CD4-positive, alpha-beta T cell treated with Interleukin-4 for 1 hour (primary cell): ENCODE data around the gene H3-3A.

ENCODE experiments used
- DNase-seq, 2 donors: peaks; one replicate each; pipeline ENCODE4 v3.0.0-alpha.2; 2020 to 2022

Gene H3-3A

DNA sequence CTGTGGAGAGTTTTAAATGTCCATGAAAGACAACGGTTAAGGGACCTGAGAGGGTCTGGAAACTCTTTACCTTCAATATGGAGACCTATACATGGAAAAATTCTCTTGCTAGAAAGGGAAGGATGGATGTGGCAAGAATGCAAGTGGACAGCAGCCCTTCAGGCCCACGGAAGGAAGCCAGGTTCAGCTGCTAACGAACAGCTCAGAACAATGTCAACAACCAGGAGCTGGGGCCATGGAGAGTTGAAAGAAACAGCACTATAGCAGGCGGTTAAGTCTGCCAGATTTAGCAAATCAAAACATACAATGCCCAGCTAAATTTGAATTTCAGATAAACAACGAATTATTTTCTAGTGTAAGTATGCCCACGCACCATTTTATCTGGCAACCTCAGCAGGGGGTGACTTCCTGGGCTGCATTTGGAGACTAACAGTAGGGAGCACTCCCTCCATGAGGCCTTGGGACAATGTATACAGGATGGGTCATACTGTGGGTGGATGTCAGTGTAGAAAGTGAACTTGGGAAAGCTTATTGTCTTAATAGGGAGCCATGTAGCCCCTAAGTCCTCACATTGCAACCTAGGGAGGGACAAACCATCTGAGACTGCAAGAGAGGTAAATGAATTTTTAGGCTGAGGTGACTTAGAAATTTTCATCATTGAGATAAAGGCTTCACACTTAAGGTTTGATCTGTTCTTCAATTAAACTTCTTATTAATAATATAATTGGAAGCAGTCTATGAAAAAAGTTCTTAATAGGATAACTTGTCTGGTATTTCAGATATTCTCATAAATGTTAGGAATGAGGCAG is 7.8 kb upstream of the H3-3A start:
- no peak for DNase-seq

DNA sequence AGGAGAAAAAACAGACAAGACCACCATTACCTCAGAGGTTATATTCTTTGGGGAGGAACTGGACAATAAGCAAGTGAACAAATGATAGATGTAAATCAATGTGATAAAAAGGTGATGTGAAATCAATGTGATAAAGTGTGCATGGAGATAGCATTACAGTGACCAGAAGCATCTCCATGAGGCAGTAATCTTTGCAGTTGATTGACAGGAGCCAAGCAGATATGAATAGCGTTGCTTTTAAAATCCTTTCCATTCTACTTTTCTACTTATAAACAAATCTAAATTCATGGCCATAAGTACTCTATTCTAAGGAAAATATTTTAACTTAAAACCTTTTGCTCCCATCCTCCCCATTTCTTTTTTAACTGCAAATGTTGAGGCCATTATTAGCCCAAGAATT is 2.8 kb upstream of the H3-3A start:
- DNase-seq, result no peak

DNA sequence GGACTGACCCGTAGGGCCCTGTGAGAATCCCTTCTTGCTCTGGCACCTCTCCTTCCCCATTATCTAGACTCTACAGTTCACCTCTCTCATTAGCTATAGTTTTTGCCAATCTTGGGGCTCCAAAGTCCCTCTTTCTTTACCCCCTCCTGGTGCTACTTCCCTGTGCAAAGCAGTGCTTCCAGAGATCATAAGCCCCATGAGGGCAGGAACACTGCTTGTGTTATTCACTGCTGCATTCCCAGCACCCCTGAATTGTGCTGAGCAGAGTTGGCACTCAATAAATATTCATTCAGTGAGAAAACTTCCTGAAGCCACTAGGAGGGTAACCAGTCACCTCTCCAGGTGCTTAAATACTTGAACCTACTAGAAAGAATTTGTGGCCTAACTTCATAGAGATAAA is 2.1 kb upstream of the H3-3A start:
- no peak for DNase-seq

- DNase-seq, result no peak
Observed at GRCh38 chr1:226061068-226061840, 1.3 kb upstream of the H3-3A start.

GRCh38 chr1:226061841-226062557 is 517 bp upstream of the H3-3A start:
- peak; percentile 45 to 52 for DNase-seq

- peak; percentile 45 to 60 for DNase-seq
Observed at GRCh38 chr1:226063224-226063976, 884 bp downstream of the H3-3A start.

DNA sequence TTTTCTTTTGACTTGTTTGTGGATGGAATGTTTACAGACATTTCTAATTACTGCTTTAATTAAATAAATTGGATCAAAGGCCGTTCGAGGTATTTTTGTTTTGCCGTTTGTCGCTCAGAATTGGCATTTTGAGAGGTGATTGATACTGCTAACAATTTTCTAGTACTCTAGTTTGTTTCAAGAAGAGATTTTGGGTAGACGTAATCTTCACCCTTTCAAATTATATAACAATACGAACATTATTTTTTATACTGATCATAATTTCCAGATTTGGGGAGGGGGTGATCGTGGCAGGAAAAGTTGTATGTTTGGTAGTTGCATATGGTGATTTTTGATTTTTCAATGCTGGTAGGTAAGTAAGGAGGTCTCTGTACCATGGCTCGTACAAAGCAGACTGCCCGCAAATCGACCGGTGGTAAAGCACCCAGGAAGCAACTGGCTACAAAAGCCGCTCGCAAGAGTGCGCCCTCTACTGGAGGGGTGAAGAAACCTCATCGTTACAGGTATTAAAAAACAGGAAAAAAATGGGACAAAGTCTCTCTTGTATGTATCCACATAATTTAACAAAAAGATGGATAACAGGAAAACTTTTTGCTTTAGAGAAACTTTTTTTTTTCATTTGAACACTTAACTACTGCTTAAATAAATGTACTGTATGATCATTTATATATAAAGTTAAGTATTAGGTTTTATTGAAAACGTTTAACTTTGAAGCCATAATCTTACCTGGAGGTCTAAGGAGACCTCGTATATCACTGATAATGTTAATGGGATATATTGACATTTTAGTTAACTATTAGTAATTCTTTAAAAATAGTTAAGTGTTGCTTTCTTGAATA is 1.7 kb downstream of the H3-3A start:
- peak; percentile 53 to 63 for DNase-seq

GRCh38 chr1:226064816-226065248 is 2.3 kb downstream of the H3-3A start:
- DNase-seq, result peak; percentile 59 to 77

DNA sequence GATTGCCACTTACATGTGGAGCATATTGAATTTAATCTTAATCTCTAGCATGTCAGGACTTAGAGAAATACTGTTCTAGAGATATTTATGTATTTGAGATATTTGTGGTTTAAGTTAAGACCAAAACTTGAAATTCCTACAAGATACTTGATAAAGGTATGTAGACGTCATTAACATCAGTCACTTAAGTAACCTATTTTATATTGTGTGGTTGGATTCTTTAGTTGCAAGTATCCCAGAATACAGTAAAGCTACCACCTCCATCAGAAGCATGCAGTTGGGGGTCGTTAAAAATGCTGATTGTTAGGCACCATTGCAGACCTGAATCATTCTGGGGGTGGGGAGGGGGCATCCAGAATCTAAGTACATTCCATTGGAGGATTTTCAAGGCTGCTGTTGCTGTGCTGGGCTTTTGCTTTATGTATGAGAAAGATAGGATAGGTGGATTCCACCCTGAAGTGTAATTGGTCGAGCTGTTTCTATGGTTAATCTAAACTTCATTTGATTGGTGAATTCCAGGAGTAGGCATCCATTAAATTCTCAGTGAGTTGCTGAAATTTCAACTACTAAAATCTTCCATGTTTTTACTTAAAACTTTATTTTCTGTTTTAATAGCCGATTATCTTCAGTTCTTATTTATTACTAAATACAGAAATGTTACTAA is 4.0 kb downstream of the H3-3A start:
- DNase-seq, result no peak

DNA sequence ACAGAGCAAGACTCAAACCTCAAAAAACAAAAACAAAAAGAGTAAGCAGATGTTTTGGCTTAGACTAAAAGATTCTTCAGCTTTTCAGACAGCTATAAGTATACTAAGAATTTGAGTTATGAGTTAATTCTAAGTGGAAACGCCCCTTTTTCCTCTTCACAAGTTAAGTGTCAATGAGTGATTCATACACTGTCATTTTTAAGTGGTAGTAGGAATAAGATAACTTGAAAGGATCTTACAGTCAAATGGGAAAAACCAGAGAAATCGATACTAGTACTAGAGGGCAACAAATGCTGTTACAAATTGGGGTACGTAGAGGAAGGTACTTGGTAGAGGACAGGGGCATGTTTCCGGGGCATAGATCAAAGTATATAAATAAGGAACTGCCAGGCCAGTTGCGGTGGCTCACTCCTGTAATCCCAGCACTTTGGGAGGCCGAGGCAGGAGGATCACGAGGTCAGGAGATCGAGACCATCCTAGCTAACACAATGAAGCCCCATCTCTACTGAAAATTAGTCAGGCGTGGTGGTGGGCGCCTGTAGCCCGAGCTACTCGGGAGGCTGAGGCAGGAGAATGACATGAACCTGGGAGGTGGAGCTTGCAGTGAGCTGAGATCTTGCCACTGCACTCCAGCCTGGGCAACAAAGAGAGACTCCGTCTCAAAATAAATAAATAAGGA is 7.4 kb downstream of the H3-3A start:
- no peak for DNase-seq

GRCh38 chr1:226072347-226072746 is 9.8 kb downstream of the H3-3A start:
- DNase-seq, result no peak

DNA sequence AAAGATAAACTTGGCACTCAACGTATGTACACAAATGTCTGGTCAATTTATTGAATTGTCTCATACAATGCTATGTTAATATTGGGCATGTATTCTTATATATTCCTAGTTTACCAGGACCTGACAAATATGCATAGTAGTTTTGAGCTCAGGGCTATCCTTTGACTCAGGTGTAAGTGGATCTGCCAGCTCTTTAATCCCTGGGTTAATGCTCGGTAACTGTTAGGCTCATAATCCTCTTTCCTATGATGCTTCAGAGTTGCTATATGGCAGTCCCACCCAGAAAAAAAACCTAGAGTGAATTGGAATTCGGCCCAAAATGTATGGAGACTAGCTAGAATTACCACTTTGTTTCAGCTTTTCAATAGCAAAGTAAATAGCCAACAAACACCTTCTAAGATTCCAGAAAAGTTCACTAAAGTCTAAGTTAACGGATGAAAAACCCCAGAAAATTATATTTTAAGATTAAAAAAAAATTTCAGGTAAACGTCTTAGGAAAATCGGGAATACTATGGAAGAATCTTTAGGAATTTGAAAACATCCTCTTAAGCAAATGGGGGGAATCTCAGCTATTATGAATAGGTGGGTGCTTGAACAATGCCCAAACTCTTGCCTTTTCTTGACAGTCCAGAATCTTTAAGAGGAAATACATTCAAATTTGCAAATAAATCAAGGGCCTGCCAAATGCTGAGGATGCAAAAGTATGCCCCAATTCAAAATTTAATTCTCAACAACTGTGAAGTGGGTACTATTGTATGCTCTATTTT is 10.9 kb downstream of the H3-3A start:
- no peak for DNase-seq

GRCh38 chr1:226074046-226074445 is 11.5 kb downstream of the H3-3A start:
- no peak for DNase-seq

DNA sequence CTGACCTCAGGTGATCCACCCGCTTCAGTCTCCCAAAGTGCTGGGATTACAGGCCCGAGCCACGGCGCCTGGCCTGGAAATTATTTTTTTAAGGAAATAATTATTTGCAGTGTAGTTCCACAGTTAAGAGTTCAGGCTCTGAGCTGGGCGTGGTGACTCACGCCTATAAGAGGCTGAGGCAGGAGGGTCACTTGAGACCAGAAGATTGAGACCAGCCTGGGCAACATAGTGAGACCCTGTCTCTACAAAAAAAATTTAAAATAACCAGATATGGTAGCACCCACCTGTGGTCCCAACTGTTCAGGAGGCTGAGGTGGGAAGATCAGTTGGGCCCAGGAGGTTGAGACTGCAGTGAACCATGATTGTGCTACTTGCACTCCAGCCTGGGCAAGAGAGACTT is 13.9 kb downstream of the H3-3A start:
- DNase-seq, result no peak

- no peak for DNase-seq
Observed at GRCh38 chr1:226078374-226078773, 15.9 kb downstream of the H3-3A start.

DNA sequence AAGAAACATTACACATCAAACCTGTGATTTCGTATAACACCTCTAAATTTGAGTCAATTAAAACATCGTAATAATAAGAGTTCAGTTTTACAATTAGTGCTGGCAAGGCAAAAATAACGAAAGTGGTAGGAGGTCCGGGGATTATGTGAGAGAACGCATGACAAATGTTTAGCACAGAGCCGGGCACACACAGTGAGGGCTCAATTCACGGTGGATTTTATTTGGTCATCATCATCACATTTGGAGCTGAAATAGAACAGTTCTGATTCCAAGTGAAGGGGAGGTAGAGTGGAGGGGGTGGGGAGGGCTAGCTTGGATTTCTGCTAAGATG is 20.0 kb downstream of the H3-3A start:
- DNase-seq, result no peak

DNA sequence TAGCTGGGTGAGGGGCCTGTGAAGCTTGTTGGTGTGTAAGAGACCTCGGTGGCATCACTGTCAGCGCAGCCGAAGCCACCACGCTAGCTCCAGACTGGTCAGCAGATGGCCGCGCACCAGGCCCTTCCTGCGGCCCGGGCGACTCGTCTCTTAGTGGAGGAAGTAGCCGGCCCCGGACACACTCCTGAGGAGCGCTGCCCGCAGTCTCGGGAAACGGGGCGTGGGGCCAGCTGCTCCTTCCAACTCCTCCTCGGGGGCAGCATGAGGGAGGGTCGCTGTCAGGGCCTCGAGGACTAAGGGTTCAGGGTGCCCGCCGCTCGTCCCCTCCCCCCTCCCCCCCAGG is 20.4 kb downstream of the H3-3A start:
- peak in 1 of 2 donors; percentile 21 for DNase-seq

DNA sequence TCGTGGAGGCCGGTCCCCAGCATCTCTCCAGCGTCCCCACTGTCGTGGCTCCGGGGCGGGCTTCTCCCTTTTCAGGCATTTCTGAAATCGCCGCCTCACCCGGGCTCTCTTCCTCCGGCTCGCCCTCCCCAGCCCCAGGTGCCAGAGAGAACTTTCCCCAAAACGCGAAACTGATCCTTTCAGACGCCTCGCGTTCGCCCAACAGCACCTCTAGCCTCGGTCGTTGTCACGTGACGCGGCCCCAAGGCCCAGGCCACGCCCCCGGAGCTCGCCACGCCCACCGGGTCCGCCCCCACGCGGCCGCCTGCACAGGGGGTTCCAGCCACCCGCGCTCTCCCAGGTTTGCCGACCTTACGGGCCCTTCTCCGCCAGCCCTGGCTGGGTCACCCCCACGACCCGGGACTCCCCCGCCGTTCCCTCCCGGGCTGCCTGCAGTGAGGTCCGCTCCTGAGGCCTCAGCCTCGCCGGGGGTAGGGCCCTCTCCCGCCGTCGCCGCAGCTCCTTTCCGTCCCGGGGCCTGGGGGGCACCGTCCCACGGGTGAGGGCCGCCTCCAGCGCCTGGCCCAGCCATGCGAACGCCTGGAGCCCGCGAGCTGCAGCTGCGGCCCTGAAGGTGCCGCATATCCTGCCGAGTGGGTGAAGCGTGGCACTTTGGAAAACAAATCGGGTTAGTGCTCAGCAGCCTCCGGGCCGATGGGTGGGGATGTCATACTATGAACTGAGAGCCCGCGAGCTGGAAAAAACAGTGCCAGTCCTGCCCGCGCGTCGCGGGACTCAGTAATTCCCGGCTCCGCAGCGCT is 21.0 kb downstream of the H3-3A start:
- peak; percentile 91 to 93 for DNase-seq

- no peak for DNase-seq
Observed at GRCh38 chr1:226085675-226086285, 23.3 kb downstream of the H3-3A start.
